IPS-20b (cell line): Measurements from ENCODE around the gene DOCK10.

Experiments
- H3K27ac ChIP-seq: one replicate; pipeline ENCODE4 v1.5.1; 2013; ENCODE audit warnings: low read length
- H3K27me3 ChIP-seq: 2 replicates; pipeline ENCODE4 v1.6.1; 2013; ENCODE audit warnings: mild to moderate bottlenecking, low read length, inconsistent platforms; ENCODE audit not compliant: insufficient read depth
- H3K36me3 ChIP-seq: 2 replicates; pipeline ENCODE4 v1.6.1; 2013; ENCODE audit warnings: low read depth, mild to moderate bottlenecking, inconsistent platforms, low read length, moderate library complexity; ENCODE audit not compliant: insufficient read depth
- H3K4me1 ChIP-seq: 2 replicates; pipeline ENCODE4 v1.6.1; 2013; ENCODE audit warnings: mild to moderate bottlenecking, control low read depth, inconsistent platforms, low read length, moderate library complexity; ENCODE audit not compliant: insufficient read depth
- H3K4me3 ChIP-seq: 2 replicates; pipeline ENCODE4 v1.5.1; 2013; ENCODE audit warnings: mild to moderate bottlenecking, low read length, inconsistent platforms
- H3K9ac ChIP-seq: 2 replicates; pipeline ENCODE4 v1.6.1; 2013; ENCODE audit warnings: low read depth, mild to moderate bottlenecking, inconsistent platforms, low read length, moderate library complexity
- H3K9me3 ChIP-seq: 2 replicates; pipeline ENCODE4 v1.6.1; 2013; ENCODE audit warnings: mild to moderate bottlenecking, low read depth, low read length, inconsistent platforms; ENCODE audit not compliant: insufficient read depth

DOCK10 gene

DNA sequence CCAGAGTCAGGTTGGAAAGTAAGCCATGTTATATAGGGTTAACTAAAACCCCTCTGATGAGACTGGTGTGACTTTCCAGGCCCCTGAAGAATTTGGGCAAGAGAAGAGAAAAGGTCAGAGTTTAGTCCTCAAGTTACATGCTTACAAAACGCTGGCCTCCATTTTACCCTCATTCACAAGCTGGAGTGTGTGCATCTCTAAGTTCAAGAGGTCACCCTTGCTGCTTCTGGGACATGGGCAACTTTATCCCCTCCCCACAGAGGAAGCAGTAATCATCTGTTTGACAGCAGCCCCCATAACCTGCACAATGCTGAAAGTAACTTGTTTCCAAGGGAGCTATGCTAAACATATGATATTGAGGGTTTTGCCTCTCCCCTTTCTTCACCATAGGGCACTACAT is 240.9 kb downstream of the DOCK10 start:
- Histone ChIP-seq H3K9ac (no peak overlapping the region), H3K9me3 (no peaks in the 10 kb centered on the region), H3K27me3 (no peaks in the 10 kb centered on the region), H3K4me3 (no peak overlapping the region), H3K4me1 (no peaks in the 10 kb centered on the region), H3K36me3 (no peaks in the 10 kb centered on the region), H3K27ac (no peak overlapping the region)

- Histone ChIP-seq H3K9me3 (no peaks in the 10 kb centered on the region), H3K36me3 (no peaks in the 10 kb centered on the region), H3K4me3 (no peak overlapping the region), H3K27me3 (no peaks in the 10 kb centered on the region), H3K9ac (no peak overlapping the region), H3K27ac (no peak overlapping the region), H3K4me1 (no peaks in the 10 kb centered on the region)
Measured at GRCh38 chr2:224799691-224800090, 242.6 kb downstream of the DOCK10 start.

GRCh38 chr2:224798180-224798579 is 244.1 kb downstream of the DOCK10 start:
- Histone ChIP-seq H3K9ac (no peak overlapping the region), H3K36me3 (no peaks in the 10 kb centered on the region), H3K27ac (no peak overlapping the region), H3K4me3 (no peak overlapping the region), H3K9me3 (no peaks in the 10 kb centered on the region), H3K27me3 (no peaks in the 10 kb centered on the region), H3K4me1 (no peaks in the 10 kb centered on the region)

DNA sequence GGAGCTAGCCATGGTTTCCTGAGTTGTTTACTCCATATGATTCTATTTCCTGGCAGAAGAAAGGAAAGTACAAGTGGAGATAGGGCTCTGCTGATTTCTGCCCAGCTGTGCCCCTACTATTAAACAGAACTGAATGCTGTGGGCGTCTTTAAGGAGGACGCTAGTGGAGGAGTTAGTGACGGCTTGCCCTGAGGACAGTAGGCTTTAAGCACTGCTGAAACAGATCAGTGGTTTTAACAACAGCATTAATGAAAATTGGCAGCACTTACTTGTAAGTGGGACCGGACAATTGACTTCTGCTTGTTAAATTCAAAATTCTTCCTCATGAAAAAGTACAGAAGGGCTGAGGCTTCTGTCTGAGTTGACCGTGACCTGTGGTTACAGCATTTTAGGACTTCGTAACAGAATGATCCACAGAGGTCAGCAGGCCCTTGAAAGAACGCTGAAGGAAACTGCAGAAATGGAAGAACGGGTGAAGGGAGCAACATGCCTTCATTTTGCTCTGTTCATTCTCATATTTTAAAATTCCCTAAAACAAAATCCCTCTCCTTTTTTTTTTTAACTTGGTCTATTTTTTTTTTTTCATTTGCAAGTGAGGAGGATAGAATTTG is 245.5 kb downstream of the DOCK10 start:
- Histone ChIP-seq H3K36me3 (no peaks in the 10 kb centered on the region), H3K4me3 (no peak overlapping the region), H3K9me3 (no peaks in the 10 kb centered on the region), H3K9ac (no peak overlapping the region), H3K27me3 (no peaks in the 10 kb centered on the region), H3K27ac (no peak overlapping the region), H3K4me1 (no peaks in the 10 kb centered on the region)

- no peaks in the 10 kb centered on the region for H3K36me3 ChIP-seq
Measured at GRCh38 chr2:224793946-224794345, 248.3 kb downstream of the DOCK10 start.

DNA sequence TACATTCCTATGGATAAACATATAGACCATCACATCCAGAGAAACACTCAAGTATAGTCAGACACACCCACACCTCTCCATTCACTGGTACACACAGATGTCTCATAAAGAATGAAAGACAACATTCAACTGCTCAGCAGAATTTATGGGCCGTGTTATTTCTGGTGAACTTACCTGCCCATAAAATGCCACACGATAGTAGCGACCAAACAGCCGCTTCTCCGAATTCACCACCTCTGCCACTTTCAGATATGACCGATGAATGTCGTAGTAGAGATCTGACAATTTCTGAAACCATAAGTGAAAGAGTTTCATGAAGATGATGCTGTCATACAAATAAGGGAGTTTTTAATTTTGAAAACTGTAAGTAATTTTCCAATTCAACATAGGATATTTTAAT is 255.4 kb downstream of the DOCK10 start:
- Histone ChIP-seq H3K27ac (no peak overlapping the region), H3K4me3 (no peak overlapping the region), H3K9ac (no peak overlapping the region), H3K36me3 (no peaks in the 10 kb centered on the region), H3K27me3 (no peaks in the 10 kb centered on the region), H3K9me3 (no peaks in the 10 kb centered on the region), H3K4me1 (no peaks in the 10 kb centered on the region)

More at GRCh38 chr2:224793946-224794345, 248.3 kb downstream of the DOCK10 start:
- no peak overlapping the region for H3K9ac ChIP-seq
- H3K9me3 ChIP-seq: no peaks in the 10 kb centered on the region
- no peak overlapping the region for H3K4me3 ChIP-seq
- no peak overlapping the region for H3K27ac ChIP-seq
- no peaks in the 10 kb centered on the region for H3K4me1 ChIP-seq
- H3K27me3 ChIP-seq: no peaks in the 10 kb centered on the region

GRCh38 chr2:224781400-224781799 is 260.9 kb downstream of the DOCK10 start:
- Histone ChIP-seq H3K4me1 (no peaks in the 10 kb centered on the region), H3K27ac (no peak overlapping the region), H3K4me3 (no peak overlapping the region), H3K27me3 (no peaks in the 10 kb centered on the region), H3K9me3 (no peaks in the 10 kb centered on the region), H3K36me3 (no peaks in the 10 kb centered on the region), H3K9ac (no peak overlapping the region)

- Histone ChIP-seq H3K27ac (no peak overlapping the region), H3K9ac (no peak overlapping the region), H3K9me3 (no peaks in the 10 kb centered on the region), H3K36me3 (no peaks in the 10 kb centered on the region), H3K4me1 (no peaks in the 10 kb centered on the region), H3K27me3 (no peaks in the 10 kb centered on the region), H3K4me3 (no peak overlapping the region)
Measured at GRCh38 chr2:224780823-224781222, 261.4 kb downstream of the DOCK10 start.

DNA sequence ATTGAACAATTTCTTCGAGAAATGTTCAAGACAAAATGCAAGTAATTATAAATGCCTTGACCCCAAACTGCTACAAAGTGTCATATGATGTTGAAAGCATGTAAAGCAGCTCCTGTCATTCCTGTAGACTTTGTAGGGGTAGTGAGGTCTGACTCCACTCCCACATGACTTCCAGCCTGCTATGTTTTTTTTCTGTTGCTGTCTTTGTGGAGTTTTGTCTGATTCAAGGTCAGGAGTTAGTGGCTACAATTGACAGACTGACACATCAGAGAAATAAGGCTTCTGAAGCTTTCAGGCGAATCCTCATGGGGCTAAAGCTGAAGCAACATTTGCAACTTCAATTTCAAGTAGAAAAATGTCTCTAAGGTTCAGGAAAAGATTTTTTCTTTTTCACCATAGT is 262.2 kb downstream of the DOCK10 start:
- Histone ChIP-seq H3K27ac (no peak overlapping the region), H3K4me1 (no peaks in the 10 kb centered on the region), H3K4me3 (no peak overlapping the region), H3K27me3 (no peaks in the 10 kb centered on the region), H3K9me3 (no peaks in the 10 kb centered on the region), H3K9ac (no peak overlapping the region), H3K36me3 (no peaks in the 10 kb centered on the region)

GRCh38 chr2:224778474-224778877 is 263.8 kb downstream of the DOCK10 start:
- Histone ChIP-seq H3K4me1 (no peaks in the 10 kb centered on the region), H3K9ac (no peak overlapping the region), H3K27ac (no peak overlapping the region), H3K9me3 (no peaks in the 10 kb centered on the region), H3K36me3 (no peaks in the 10 kb centered on the region), H3K4me3 (no peak overlapping the region), H3K27me3 (no peaks in the 10 kb centered on the region)

DNA sequence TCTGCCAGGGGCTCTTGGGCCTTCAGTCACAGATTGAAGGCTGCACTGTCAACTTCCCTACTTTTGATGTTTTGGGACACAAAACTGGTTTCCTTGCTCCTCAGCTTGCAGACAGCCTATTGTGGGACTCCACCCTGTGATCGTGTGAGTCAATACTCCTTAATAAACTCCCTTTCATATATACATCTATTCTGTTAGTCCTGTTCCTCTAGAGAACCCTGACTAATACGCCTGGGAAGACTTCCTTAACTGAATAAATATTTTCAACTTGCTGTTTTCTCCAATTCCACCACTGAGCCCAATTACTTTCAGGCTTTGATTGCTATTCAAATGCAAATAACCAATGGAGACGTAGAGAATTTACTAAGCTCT is 264.7 kb downstream of the DOCK10 start:
- no peaks in the 10 kb centered on the region for H3K9me3 ChIP-seq
- no peak overlapping the region for H3K9ac ChIP-seq
- H3K4me1 ChIP-seq: no peaks in the 10 kb centered on the region
- H3K27me3 ChIP-seq: no peaks in the 10 kb centered on the region
- H3K27ac ChIP-seq: no peak overlapping the region
- no peak overlapping the region for H3K4me3 ChIP-seq
- H3K36me3 ChIP-seq: no peaks in the 10 kb centered on the region

- H3K4me1 ChIP-seq: no peaks in the 10 kb centered on the region
- no peak overlapping the region for H3K27ac ChIP-seq
- no peaks in the 10 kb centered on the region for H3K36me3 ChIP-seq
- no peak overlapping the region for H3K9ac ChIP-seq
- H3K9me3 ChIP-seq: no peaks in the 10 kb centered on the region
- no peak overlapping the region for H3K4me3 ChIP-seq
- no peaks in the 10 kb centered on the region for H3K27me3 ChIP-seq
Measured at GRCh38 chr2:224776795-224777558, 265.3 kb downstream of the DOCK10 start.
